Measurements from ENCODE around the gene ZDBF2. TPM values are rescaled to one million over a fixed set of nuclear protein-coding genes. Genes with fewer than 3 reads are reported as not detected.
"Not testable (repeated sequence)": the region's sequence is repeated elsewhere in the genome, so short reads cannot be mapped to it uniquely, and the experiment has no call there.

The ZDBF2 gene
- total RNA-seq, result 1 to 10 TPM; 7.1 to 7.4 TPM

DNA sequence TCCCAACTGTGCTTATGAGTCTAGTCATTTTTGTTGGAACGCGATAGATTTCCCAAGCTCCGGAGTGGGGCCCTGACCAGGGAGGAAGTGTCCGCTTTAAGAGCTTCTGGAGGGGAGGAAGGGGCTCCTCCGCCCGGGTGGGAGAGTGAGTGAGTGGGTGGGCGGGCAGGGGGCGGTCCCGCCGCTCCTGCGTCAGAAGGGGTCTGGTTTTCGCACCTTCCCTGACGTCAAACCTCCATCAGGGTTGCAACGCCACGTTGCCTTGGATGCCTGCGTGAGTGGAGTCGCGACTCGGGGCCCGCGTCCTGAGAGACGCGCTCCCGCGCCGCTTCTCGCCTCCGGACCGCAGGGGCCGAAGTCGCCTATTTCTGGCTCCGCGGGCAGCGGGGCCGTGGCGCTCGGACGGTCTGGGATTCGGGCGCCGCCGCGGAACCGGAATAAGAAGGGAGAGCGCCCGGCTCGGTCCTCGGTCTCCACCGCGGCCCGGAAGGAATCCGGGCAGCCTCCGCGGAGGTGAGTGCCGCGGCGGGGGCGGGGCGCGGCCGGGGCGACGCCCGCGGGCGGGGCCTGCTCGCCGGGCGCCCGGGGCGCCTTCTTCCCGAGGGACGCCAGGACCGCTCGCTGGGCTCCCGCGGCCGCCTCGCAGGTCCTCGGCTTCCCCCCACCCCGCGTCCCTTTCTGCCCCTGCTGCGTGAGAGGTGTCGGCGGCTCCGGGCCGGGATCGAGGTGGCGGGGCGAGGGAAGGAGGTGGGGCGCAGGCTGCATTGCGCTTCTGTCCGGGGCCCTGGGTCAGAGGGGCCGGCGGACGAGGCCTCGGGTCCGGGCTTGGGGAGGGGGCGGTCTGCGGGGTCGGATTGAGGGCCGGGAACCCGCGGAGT is at the start of gene ZDBF2:
Gene ZDBF2 (plus strand): TSS at position 230 of the 878 bp plus-strand sequence. CDS start 7,187 bp downstream, outside the sequence.
- ChIA-PET POLR2A (no interaction called here), CTCF (interaction anchor here (0.8 kb wide), 1 partner anchor 28 kb away, joined by 3 read pairs; no protein-coding TSS in a partner anchor)

GRCh38 chr2:206225435-206226232 is 48.8 kb upstream of the ZDBF2 start:
- ChIA-PET CTCF (no interaction called here), POLR2A (no interaction called here)

DNA sequence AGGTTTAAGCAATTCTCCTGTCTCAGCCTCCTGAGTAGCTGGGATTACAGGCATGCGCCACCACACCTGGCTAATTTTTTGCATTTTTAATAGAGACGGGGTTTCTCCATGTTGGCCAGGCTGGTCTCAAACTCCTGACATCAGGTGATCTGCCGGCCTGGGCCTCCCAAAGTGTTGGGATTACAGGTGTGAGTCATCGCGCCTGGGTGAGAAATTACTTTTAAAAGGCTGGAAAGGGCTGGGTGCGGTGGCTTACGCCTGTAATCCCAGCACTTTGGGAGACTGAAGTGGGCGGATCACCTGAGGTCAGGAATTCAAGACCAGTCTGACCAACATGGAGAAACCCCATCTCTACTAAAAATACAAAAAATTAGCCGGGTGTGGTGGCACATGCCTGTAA is 45.8 kb upstream of the ZDBF2 start:
- CTCF ChIA-PET, POLR2A ChIA-PET: not testable (repeated sequence)

- CTCF ChIA-PET, result no interaction called here
- POLR2A ChIA-PET, result no interaction called here
These were observed 44.8 kb upstream of the ZDBF2 start for GRCh38 chr2:206229642-206230041.

- ChIA-PET POLR2A (no interaction called here), CTCF (no interaction called here)
These were observed 44.3 kb upstream of the ZDBF2 start for GRCh38 chr2:206230060-206230762.

DNA sequence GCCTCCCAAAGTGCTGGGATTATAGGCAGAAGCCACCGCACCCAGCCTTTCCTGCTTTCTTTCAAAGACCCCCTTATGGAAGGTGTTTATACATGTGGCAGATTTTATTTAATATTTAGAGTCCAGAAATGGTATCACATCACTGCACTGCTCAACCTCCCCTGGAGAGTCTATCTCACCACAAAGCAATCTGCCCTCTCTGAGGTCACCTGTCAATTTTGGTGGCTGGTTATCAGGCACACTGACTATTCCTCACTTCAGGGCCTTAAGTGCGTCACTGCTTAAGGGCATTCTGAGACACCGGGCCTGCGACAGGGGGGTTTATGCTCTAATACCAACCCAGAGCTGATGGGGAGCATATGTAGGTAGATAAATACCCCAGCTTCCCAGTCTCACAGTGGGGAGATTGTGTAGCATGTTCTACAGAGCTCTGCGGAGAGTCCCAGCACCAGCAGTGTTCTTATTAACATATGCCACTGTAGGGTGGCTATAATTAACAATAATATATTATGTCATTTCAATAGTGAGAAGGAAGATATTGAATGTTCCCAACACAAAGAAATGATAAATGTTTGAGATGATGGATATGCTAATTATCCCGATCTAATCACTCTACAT is 42.7 kb upstream of the ZDBF2 start:
- ChIA-PET POLR2A (no interaction called here), CTCF (interaction anchor here (0.6 kb wide), 1 partner anchor 284 kb away, joined by 4 read pairs; no protein-coding TSS in a partner anchor)

DNA sequence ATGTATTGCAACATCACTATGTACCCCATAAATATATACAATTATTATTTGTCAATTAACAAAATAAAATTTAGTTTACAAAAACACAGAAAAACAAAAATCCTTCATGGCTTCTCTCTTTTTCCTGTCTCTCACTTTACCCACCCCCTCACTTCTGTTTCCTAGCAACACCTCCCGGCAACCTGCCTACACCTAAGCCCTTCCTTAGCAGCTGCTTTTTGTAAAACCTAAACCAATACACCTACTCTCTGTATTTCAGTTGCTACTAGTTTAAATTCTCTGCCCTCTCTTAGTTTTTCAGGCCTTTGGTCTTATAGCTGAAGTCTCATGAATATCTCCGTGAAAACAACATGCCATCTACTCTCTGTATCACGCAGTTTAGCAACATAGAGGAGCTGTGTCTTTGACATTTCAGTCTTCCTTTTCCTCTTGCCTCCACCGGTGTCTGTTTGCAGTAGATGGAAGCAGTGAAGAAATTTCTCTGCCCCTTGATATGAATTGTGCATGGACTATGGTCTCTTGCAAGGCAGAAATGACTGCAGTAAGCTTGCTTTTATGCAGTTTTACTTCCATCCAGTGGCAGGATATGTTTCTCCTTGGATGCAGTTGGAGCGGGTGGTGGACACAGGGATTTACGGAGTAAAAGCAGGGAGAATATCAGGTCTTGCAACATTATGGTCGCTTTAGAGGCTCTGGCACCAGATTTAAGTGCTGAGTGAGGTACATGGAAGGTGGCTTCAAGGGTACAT is 42.0 kb upstream of the ZDBF2 start:
- POLR2A ChIA-PET, result no interaction called here
- CTCF ChIA-PET, result no interaction called here

DNA sequence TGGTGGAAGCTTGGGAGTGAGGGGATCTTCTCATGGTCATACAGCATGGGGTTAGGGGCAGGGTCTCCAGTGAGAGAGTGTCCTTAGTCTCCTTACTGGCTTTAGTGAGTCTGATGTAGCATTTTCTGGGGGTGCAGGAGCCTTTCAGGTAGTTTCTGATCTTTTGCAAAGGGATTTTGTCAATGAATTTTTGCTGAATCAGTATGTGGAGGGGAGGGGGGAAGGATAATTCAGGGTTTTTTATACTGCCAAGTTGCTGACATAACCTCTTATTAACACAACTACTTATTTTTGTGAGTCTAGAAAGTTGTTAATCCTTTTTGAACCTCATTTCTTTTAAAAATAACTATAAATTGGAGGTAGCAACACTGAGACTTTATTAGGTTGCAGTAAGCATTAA is 35.3 kb upstream of the ZDBF2 start:
- ChIA-PET POLR2A (no interaction called here), CTCF (no interaction called here)

GRCh38 chr2:206240327-206240726 is 34.1 kb upstream of the ZDBF2 start:
- ChIA-PET CTCF (no interaction called here), POLR2A (interaction anchor here (0.6 kb wide), 1 partner anchor 77 kb away, joined by 5 read pairs; no protein-coding TSS in a partner anchor)

DNA sequence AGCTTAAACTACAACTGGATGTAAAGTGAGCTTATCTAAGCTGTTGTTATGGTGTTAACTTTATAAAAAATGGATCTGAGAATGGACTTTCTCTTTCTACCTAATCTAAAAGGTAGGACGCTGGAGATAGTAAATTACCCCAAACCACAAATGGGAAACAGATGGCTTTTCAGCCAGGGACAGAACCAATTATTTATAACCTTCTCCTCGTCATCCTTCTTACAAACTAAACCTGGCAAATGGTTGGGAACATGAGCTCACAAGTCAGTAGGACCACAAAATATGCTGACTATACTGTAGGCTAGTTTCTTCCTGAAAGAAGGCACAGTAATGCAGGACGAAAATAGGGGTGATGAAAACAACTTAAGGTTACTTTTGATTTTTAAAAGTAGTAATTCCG is 32.7 kb upstream of the ZDBF2 start:
- POLR2A ChIA-PET, result no interaction called here
- CTCF ChIA-PET, result no interaction called here

DNA sequence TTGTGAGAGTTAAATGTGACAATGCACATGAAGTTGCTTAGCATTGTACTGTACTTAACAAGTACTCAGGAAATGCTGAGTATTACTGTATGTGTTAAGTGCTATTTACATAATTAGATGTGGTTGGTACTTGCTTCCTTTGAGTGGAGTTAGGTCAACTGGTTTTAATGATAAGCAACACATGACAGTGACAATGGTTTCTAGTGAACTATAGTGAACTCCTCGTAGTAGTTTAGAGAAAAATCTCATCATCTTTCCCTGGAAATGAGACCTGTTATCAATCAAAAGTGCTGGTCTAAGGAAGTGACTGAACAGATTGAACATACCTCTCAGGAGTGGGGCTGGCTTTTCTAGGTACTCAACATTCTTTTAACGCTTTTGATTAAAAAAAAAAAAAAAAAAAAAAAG is 29.2 kb upstream of the ZDBF2 start:
- ChIA-PET CTCF (no interaction called here), POLR2A (no interaction called here)

GRCh38 chr2:206250041-206250897 is 24.2 kb upstream of the ZDBF2 start:
- POLR2A ChIA-PET, result no interaction called here
- CTCF ChIA-PET, result no interaction called here

DNA sequence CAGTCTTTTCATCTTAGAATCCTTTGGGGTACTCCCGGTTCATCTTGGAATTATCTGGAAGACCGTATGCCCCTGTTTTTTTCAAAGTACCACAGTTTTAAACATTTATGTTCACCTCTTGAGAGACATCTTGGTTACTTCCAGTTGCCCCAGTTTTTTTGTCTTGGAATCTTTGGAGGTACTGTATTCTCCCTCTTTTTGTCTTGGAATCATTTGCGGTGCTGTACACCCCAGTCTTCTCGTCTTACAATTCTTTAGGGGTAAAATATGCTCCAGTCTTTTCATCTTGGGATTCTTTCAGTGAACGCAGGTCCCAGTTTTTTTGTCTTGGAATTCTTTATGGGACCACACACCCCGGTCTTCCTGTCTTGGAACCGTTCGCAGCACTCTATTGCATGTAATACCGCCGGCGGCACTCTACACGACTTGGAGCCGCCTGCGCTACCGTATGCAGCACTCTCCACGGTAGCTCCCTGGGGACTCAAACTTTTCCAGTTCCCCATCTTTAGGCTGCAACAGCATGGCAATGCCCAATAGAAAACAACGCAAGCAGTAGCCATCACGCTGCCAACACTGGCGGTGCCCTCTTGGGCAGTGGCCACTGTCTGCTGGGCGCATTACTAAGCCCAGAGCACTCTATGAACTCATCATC is 21.2 kb upstream of the ZDBF2 start:
- ChIA-PET POLR2A (no interaction called here), CTCF (no interaction called here)

GRCh38 chr2:206253777-206254166 is 20.7 kb upstream of the ZDBF2 start:
- ChIA-PET CTCF (no interaction called here), POLR2A (no interaction called here)

GRCh38 chr2:206255003-206255402 is 19.5 kb upstream of the ZDBF2 start:
- CTCF ChIA-PET, result interaction anchor here (0.6 to 0.7 kb wide), 2 partner anchors 11 to 52 kb away, joined by 3 to 4 read pairs; no protein-coding TSS in a partner anchor
- POLR2A ChIA-PET, result no interaction called here

DNA sequence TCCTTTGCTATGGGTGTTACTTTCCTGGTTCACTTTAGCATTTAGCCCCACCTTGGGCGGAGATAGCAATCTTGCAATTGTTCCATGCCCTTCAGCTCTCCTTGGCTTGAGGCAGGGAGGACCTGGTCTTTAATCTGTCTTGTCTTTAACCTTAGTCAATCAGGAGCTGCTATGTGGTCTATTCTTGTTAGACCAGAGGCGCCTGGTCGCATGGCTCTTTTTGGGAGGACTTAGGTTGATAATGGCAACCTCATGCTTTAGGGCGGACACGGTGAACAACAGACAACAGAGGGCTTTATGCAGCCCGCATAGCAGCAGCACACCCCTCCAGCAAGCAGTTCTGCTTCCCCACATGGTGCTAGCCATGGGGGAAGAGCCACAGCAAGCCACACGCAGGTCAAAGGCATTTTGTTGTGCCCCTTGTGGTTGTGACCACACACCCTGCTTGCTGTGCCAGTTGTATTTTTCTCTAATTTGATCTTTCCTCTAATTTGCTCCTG is 17.7 kb upstream of the ZDBF2 start:
- ChIA-PET POLR2A (no interaction called here), CTCF (no interaction called here)

- POLR2A ChIA-PET, result no interaction called here
- CTCF ChIA-PET, result no interaction called here
These were observed 17.1 kb upstream of the ZDBF2 start for GRCh38 chr2:206257350-206257749.

- POLR2A ChIA-PET, result no interaction called here
- CTCF ChIA-PET, result no interaction called here
These were observed 16.6 kb upstream of the ZDBF2 start for GRCh38 chr2:206257861-206258260.

Measured in activated CD8-positive, alpha-beta memory T cell treated with anti-CD3 and anti-CD28 coated beads for 36 hours (primary cell).